K562 (cell line): ENCODE data around the gene SLC7A11. TPM values are rescaled to one million over a fixed set of nuclear protein-coding genes. Genes with fewer than 3 reads are reported as not detected.

Experiments
- ATAC-seq: fragments of 200-7000 bp; cut with Tn5 transposase; 3 replicates; pipeline ENCODE4 v1.9.1; 2020; ENCODE audit warnings: moderate library complexity
- BruUV-seq: library from RNA; stranded (reverse); fragments of 400-500 nt; replicated peaks from 2 replicates; lab custom pipeline; 2021; lab: Mats Ljungman, UMichigan
- CTCF ChIA-PET: fragments of 300-600 bp; formaldehyde crosslinking; extraction: SDS; loops from one replicate; lab custom pipeline; 2021; ENCODE audit warnings: low intra/inter-chr PET ratio; lab: Yijun Ruan, JAX
- POLR2A ChIA-PET: fragments of 300-600, 350-650 bp; sonication (Branson Sonifier 250); formaldehyde crosslinking; extraction: SDS; loops from one replicate; lab custom pipeline; 2021; ENCODE audit warnings: antibody characterized with exemption, inconsistent platforms; lab: Yijun Ruan, JAX
- DNase-seq, 4 experiments: peaks; one replicate each; pipeline versions ENCODE4 v3.0.0 to v3.0.0-alpha.2; 2011 to 2018; ENCODE audit warnings: low spot score in 3 of 4, mixed read lengths in 3 of 4; ENCODE audit errors: extremely low read depth in 1 of 4
- FAIRE-seq: peaks from 2 replicates; lab custom pipeline; 2011; peaks lifted over from hg19 to GRCh38; lab: Jason Lieb, UNC
- H2AFZ ChIP-seq: 2 replicates; pipeline ENCODE4 v1.6.0; 2011; ENCODE audit warnings: low read depth, low read length, control low read depth, inconsistent platforms
- H3K27ac ChIP-seq: fragments of 200-600 bp; 3 replicates; pipeline ENCODE4 v1.8.0; 2011; ENCODE audit warnings: low read depth, mild to moderate bottlenecking, control low read depth, inconsistent platforms, low read length, moderate library complexity, mixed read lengths; ENCODE audit errors: extremely low read depth
- H3K27me3 ChIP-seq, 2 experiments: fragments of 300-600 bp in 1 of 2; 2 replicates in 1 of 2; 3 replicates in 1 of 2; pipeline versions ENCODE4 v1.6.0 to v1.8.0; 2011; ENCODE audit warnings: inconsistent platforms in 2 of 2, low read length in 2 of 2, mild to moderate bottlenecking in 1 of 2, mixed read lengths in 1 of 2, moderate library complexity in 1 of 2; ENCODE audit not compliant: control insufficient read depth in 2 of 2, insufficient read depth in 2 of 2
- H3K36me3 ChIP-seq: fragments of 300-600 bp; 3 replicates; pipeline ENCODE4 v1.8.0; 2011; ENCODE audit warnings: mild to moderate bottlenecking, low read length, inconsistent platforms; ENCODE audit not compliant: control insufficient read depth, insufficient read depth
- H3K4me1 ChIP-seq, 2 experiments: fragments of 200-600 bp in 1 of 2; replicated peaks in 1 of 2; 2 replicates in 1 of 2; 3 replicates in 1 of 2; pipeline versions ENCODE4 v1.5.1 to v1.8.0; 2011; ENCODE audit warnings: inconsistent platforms in 2 of 2, low read length in 2 of 2, mild to moderate bottlenecking in 1 of 2, mixed read lengths in 1 of 2, moderate library complexity in 1 of 2; ENCODE audit not compliant: control insufficient read depth in 2 of 2, insufficient read depth in 2 of 2
- H3K4me2 ChIP-seq: 2 replicates; pipeline ENCODE4 v1.6.1; 2011; ENCODE audit warnings: low read length, control low read depth, inconsistent platforms, mixed read lengths; ENCODE audit not compliant: insufficient read depth
- H3K4me3 ChIP-seq: fragments of 200-600 bp; sonication (generic), shearing (Covaris generic); 2 replicates; pipeline ENCODE4 v1.5.1; 2016; ENCODE audit warnings: control low read depth, inconsistent platforms
- H3K79me2 ChIP-seq: fragments of 200-600 bp; 3 replicates; pipeline ENCODE4 v1.8.0; 2011; ENCODE audit warnings: low read length, inconsistent platforms; ENCODE audit not compliant: control insufficient read depth, insufficient read depth
- H3K9ac ChIP-seq, 2 experiments: 2 replicates each; pipeline versions ENCODE4 v1.6.0 to v1.6.1; 2011; ENCODE audit warnings: low read depth in 2 of 2, low read length in 2 of 2, control low read depth in 1 of 2, inconsistent platforms in 1 of 2, mild to moderate bottlenecking in 1 of 2, mixed read lengths in 1 of 2; ENCODE audit not compliant: insufficient read depth in 1 of 2
- H3K9me1 ChIP-seq: one replicate; pipeline ENCODE4 v1.6.0; 2011; ENCODE audit warnings: inconsistent platforms, mild to moderate bottlenecking, low read length, moderate library complexity; ENCODE audit not compliant: control insufficient read depth, insufficient read depth
- H3K9me3 ChIP-seq: replicated peaks from 2 replicates; pipeline ENCODE4 v1.5.1; 2011; ENCODE audit warnings: low read depth, low read length, inconsistent platforms; ENCODE audit not compliant: control insufficient read depth, insufficient read depth
- H4K20me1 ChIP-seq: replicated peaks from 2 replicates; pipeline ENCODE4 v1.6.1; 2011; ENCODE audit warnings: low read length, inconsistent platforms, mixed read lengths; ENCODE audit not compliant: control insufficient read depth, insufficient read depth
- BDP1 ChIP-seq: IDR thresholded peaks from 3 replicates; pipeline ENCODE4 v1.6.1; 2011; ENCODE audit not compliant: insufficient read length, insufficient read depth
- CCAR2 ChIP-seq: fragments of 200-400 bp; formaldehyde crosslinking; IDR thresholded peaks from 2 replicates; pipeline ENCODE4 v1.6.1; 2017; ENCODE audit warnings: mild to moderate bottlenecking, low read depth, low read length
- KLF13 ChIP-seq: fragments of 450-650 bp; IDR thresholded peaks from 2 replicates; pipeline ENCODE4 v1.6.1; 2016; ENCODE audit warnings: missing genetic modification characterization, low read depth, mild to moderate bottlenecking, missing compliant biosample characterization, moderate library complexity, borderline replicate concordance
- RNF2 ChIP-seq: sonication (generic); IDR thresholded peaks from 2 replicates; pipeline ENCODE4 v1.6.1; 2016
- SFPQ ChIP-seq: fragments of 200-400 bp; formaldehyde crosslinking; IDR thresholded peaks from 2 replicates; pipeline ENCODE4 v1.6.1; 2017; ENCODE audit warnings: mild to moderate bottlenecking, low read depth, low read length, moderate library complexity
- SMAD3 ChIP-seq: fragments of 450-650 bp; formaldehyde crosslinking; conservative IDR thresholded peaks from 2 replicates; pipeline ENCODE4 v1.4.0; 2020; ENCODE audit warnings: mild to moderate bottlenecking
- ZBTB49 ChIP-seq: sonication (generic); formaldehyde crosslinking; IDR thresholded peaks from 2 replicates; pipeline ENCODE4 v1.8.0; 2022; ENCODE audit warnings: missing genetic modification reagents, mild to moderate bottlenecking, borderline replicate concordance
- WGBS: fragments of 100-300 bp; shearing (Covaris generic); methylation state at CpG from one replicate; pipeline ENCODE4 v1.1.6; 2016; ENCODE audit warnings: low coverage, mixed read lengths; ENCODE audit not compliant: insufficient coverage; ENCODE audit errors: missing lambda C conversion rate; 5-methylcytosine and 5-hydroxymethylcytosine counted together
- in situ Hi-C: fragments of 300-500 bp; cut with MboI; formaldehyde crosslinking; loops from 4 replicates; pipeline ENCODE4 v1.15.0; 2018; ENCODE audit warnings: inconsistent platforms, mixed read lengths
- intact Hi-C: fragments of 100-400 bp; cut with micrococcal nuclease; formaldehyde crosslinking; loops from 2 replicates; pipeline ENCODE4 v1.14.2; 2022
- polyA plus RNA-seq, 8 experiments: library from polyadenylated mRNA; depleted of rRNA in 4 of 8; stranded (reverse) in 5 of 8; unstranded in 3 of 8; fragments of >200 nt; fragmentation: Nextera tagmentation in 2 of 8; fragmentation: Illumina TruSeq in 1 of 8; extraction: Ambion mirVana in 2 of 8; extraction: Trizol in 1 of 8; gene quantifications; 2 replicates each; pipeline versions ENCODE4 v1.2.1 to v1.2.3, GENCODE V29; 2011 to 2014; ENCODE audit warnings: inconsistent platforms in 1 of 8, missing spikeins in 1 of 8
- total RNA-seq, 7 experiments: library from RNA; depleted of rRNA in 6 of 7; stranded (reverse); fragments of >200 nt in 6 of 7; fragmentation: Illumina TruSeq in 2 of 7; extraction: Trizol in 2 of 7; gene quantifications; 2 replicates each; pipeline versions ENCODE4 v1.2.1 to v1.2.3, GENCODE V29; 2011 to 2021; ENCODE audit warnings: low replicate concordance in 1 of 7

Gene SLC7A11
- total and polyA plus RNA-seq, 9 of the 15 experiments (the other 6 are each of a cell fraction or from before 2014, with no cell fraction given): 4.5 to 26.1 (median 13.5) TPM

DNA sequence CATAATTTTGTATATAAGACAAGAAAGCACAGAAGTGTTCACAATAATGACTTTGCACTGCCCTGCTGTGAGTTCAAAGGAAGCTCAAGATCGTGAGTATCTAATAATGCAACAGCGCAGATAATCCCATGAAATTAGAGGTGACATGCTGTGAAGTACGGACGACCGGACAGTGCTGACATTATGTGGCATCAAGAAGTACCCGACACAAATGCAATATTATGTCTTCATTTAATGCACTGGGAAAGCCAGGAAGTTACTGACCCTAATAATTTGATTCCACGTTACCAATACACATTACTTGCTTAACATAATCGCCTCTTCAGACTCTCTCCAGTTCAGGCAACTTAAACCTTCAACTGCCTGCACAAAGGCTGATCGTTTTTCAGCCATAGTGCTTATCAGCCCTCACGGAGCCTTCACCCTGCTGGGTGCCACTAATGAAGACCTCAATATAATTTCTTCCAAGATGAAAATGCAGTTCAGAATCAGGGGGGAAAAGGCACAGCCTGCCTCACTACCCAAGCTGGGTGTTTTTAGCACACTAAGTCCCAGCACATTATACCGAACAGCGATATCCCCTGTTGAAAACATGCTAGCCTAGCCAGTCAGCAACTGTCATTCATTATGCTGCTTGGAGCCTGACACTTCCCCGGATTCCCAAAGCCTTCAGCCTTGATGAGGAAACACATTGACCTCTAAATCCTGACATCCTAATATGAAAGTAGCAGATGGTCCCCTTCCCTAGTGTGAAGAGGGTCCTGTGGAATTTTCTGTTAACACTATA, 56.1 kb downstream of the SLC7A11 start:
- no peak overlapping the region for H3K9ac ChIP-seq
- H3K9me1 ChIP-seq: no peaks in the 10 kb centered on the region
- intact Hi-C loops: no loop called here
- in situ Hi-C loops: no loop called here
- no TSS peak for BruUV-seq
- no peaks in the 10 kb centered on the region for H3K27me3 ChIP-seq
- DNase-seq (no peak), FAIRE-seq (no peak), ATAC-seq (no peak)
- no peak overlapping the region for H3K4me3 ChIP-seq
- H3K27ac ChIP-seq: no peak overlapping the region
- H3K79me2 ChIP-seq: no peaks in the 10 kb centered on the region
- H2AFZ ChIP-seq: no peak overlapping the region
- no peaks in the 10 kb centered on the region for H3K9me3 ChIP-seq
- WGBS: 78% methylated on average over 13 of the region's 13 CpGs
- peaks cover 23% of the 10 kb centered on the region; the same call in 2 of the 3 replicates for H3K36me3 ChIP-seq
- TF ChIP-seq CCAR2 (no peak), SFPQ (no peak), ZBTB49 (CRISPR knock-in tag) (no peak), BDP1 (no peak), RNF2 (no peak), KLF13 (tag) (no peak), SMAD3 (CRISPR knock-in tag) (no peak)
- POLR2A ChIA-PET: no interaction called here
- H3K4me2 ChIP-seq: no peak overlapping the region
- CTCF ChIA-PET: no interaction called here
- no peaks in the 10 kb centered on the region for H4K20me1 ChIP-seq
- 0 out of 5 replicates have a peak, but pooled peaks cover 0 to 3% of the 10 kb centered on the region in 2 experiments for H3K4me1 ChIP-seq
